Measurements from ENCODE around the gene PARP12.

Gene PARP12

DNA sequence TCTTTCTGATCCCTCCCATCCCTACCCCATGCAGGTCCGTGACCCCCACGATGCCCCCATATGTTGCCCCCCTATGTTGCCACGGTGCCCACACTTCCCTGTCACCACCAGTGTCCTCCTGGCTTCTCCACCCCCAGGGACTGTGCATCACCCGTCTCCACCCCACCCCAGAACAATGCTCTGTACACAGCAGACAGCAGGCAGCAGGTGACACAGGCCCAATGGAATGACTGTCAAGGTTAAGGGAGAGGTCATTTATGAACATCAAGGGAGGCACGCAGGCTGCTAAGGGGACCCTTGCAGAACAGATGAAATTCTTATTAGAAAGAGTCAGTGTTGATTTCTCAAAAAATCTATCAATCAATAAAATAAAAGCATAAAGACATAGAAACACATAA, 71.5 kb downstream of the PARP12 start:
- TF ChIP-seq FOXM1 (IDR thresholded peaks at IDR 0.05; ENCODE audit: borderline replicate concordance, low read depth) (no peak), CEBPB (IDR thresholded peaks at IDR 0.05) (no peak), TCF12 (IDR thresholded peaks at IDR 0.05; ENCODE audit: low read depth) (no peak), MAX (IDR thresholded peaks at IDR 0.05) (no peak), ZBTB7A (IDR thresholded peaks at IDR 0.05; ENCODE audit: low read depth) (no peak), RAD21 (IDR thresholded peaks at IDR 0.05; ENCODE audit: low read depth) (no peak), TEAD4 (IDR thresholded peaks at IDR 0.05) (no peak), EP300 (IDR thresholded peaks at IDR 0.05; ENCODE audit: borderline replicate concordance) (no peak)
- TF ChIP-seq, protein P1, sequence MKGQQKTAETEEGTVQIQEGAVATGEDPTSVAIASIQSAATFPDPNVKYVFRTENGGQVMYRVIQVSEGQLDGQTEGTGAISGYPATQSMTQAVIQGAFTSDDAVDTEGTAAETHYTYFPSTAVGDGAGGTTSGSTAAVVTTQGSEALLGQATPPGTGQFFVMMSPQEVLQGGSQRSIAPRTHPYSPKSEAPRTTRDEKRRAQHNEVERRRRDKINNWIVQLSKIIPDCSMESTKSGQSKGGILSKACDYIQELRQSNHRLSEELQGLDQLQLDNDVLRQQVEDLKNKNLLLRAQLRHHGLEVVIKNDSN (IDR thresholded peaks at IDR 0.05) = no peak

DNA sequence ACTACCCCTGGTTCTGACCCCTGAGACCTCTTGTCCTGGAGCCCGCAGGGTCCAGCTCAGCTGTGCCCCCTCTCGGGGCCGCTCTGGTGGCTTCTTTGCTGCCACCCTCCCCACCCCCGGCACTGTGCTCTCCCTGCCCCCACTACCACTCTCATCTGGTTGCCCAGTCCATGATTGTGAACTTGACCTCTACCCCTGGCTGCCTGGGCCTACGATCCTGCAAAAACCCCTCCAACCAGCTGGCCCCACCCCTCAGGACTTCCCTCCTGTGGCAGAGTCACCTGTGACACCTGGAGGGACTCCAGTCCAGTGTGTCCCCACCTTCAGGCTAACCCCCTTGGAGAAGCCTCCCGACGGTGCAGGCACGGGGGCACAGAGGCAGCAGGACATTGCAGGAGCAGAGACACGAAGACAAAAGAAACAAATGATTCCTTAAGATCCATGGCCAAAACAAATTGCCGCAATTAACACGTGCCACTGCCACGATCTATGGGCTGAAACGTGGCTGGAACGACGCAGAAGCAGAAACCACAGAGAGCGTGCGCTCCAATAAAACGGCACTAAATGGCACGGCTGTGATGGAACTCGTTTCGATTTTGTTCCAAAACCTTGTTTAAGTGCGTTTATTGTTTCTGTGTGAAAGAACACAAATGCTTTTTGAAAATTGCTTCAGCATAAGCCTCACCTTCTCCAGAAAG, 72.0 kb downstream of the PARP12 start:
- TF ChIP-seq, protein P1 (IDR thresholded peaks at IDR 0.05) = no peak
- no peak for TF ChIP-seq TAF1 (IDR thresholded peaks at IDR 0.05; ENCODE audit: low read depth)
- no peak for TF ChIP-seq EP300 (IDR thresholded peaks at IDR 0.05; ENCODE audit: borderline replicate concordance)
- no peak for TF ChIP-seq TCF12 (IDR thresholded peaks at IDR 0.05; ENCODE audit: low read depth)
- TF ChIP-seq CEBPB (IDR thresholded peaks at IDR 0.05) = no peak
- TF ChIP-seq YY1 (IDR thresholded peaks at IDR 0.05; ENCODE audit: low read depth) = no peak
- TF ChIP-seq NFIC (IDR thresholded peaks at IDR 0.05) = no peak
- no peak for TF ChIP-seq RAD21 (IDR thresholded peaks at IDR 0.05; ENCODE audit: low read depth)

DNA sequence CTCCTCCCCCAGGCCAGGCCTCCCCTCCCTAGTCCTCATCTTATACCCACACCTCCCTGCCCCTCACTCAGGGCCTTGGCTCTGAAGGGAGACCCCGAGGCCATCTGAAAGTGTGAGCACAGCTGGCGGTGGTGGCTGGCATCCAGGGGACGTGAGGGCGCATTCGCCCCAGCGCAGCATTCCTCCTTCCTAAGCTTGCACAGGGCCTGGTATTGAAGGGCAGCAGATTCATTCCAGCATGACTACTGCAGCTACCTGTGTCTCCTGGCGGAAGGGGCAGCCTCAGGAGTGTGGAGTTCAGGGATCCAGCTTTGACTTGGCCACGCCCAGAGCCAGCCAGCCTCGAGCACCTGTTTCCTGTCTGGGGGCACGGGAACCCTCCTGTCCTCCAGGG, 72.6 kb downstream of the PARP12 start:
- TF ChIP-seq EP300 (IDR thresholded peaks at IDR 0.05; ENCODE audit: borderline replicate concordance) (no peak), ZBTB7A (IDR thresholded peaks at IDR 0.05; ENCODE audit: low read depth) (no peak), TEAD4 (IDR thresholded peaks at IDR 0.05) (no peak), EGR1 (IDR thresholded peaks at IDR 0.05) (no peak), REST (IDR thresholded peaks at IDR 0.05; ENCODE audit: low read depth) (no peak), TAF1 (IDR thresholded peaks at IDR 0.05; ENCODE audit: low read depth) (no peak), YY1 (IDR thresholded peaks at IDR 0.05; ENCODE audit: low read depth) (no peak), CEBPB (IDR thresholded peaks at IDR 0.05) (no peak), RAD21 (IDR thresholded peaks at IDR 0.05; ENCODE audit: low read depth) (no peak)
- TF ChIP-seq, protein P1 (IDR thresholded peaks at IDR 0.05) = no peak

DNA sequence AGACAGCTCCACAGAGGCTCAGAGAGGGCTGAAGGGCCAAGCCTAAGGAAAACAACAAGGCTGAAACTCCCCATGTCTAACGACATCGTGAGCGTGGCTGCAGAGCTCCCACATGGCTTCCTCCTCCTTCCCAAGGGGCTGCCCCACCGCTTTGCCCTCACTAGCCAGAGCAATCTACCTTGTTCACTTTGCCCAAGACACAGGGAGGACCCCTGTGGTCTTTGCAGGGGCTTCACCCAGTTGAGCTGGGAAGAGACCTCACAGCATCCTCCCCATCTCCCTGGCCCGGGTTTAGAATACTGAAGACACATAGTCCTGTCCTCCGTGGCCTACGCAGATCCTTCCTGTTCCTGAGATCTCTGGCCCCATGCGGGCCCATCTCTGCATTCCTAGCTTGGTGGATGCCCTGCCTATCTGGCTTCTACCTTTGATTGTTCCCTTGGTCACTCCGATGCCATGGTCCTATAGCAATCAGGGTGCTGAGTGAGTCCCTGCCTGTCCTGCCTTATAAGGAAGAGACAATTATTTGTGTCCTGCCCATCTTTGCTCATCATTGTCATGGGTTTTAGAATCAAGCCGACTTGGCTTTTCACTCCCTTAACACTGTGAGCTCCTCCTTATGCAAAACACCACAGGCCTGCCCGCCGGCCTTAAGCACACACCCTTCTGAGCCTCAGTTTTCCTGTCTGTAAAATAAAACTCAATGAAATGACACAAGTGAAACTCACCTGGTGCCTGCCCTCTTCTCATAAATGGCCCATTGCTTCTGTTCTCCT, 73.2 kb downstream of the PARP12 start:
- no peak for TF ChIP-seq MAX (IDR thresholded peaks at IDR 0.05)
- TF ChIP-seq REST (IDR thresholded peaks at IDR 0.05; ENCODE audit: low read depth) = no peak
- TF ChIP-seq, protein P1 (IDR thresholded peaks at IDR 0.05) = no peak
- TF ChIP-seq TCF12 (IDR thresholded peaks at IDR 0.05; ENCODE audit: low read depth) = no peak
- no peak for TF ChIP-seq NFIC (IDR thresholded peaks at IDR 0.05)
- no peak for TF ChIP-seq EGR1 (IDR thresholded peaks at IDR 0.05)
- TF ChIP-seq TAF1 (IDR thresholded peaks at IDR 0.05; ENCODE audit: low read depth) = no peak
- no peak for TF ChIP-seq ZBTB7A (IDR thresholded peaks at IDR 0.05; ENCODE audit: low read depth)
- no peak for TF ChIP-seq EP300 (IDR thresholded peaks at IDR 0.05; ENCODE audit: borderline replicate concordance)
